BLaER1 treated with 17β-estradiol and CSF1 and Interleukin-3, amounts not matched to agents 10 nM and 100 nM (cell line): ENCODE data around the gene PAX1.

Source experiments
- H3K27ac ChIP-seq, 11 experiments: shearing (Covaris generic); formaldehyde crosslinking; 2 replicates each; pipeline ENCODE4 v1.8.1; 2022
- H3K27me3 ChIP-seq, 11 experiments: shearing (Covaris generic); formaldehyde crosslinking; 2 replicates each; pipeline ENCODE4 v1.8.1; 2022
- H3K36me3 ChIP-seq, 11 experiments: shearing (Covaris generic); formaldehyde crosslinking; 2 replicates each; pipeline ENCODE4 v1.8.1; 2022
- H3K4me1 ChIP-seq, 10 experiments: shearing (Covaris generic); formaldehyde crosslinking; 2 replicates each; pipeline ENCODE4 v1.8.1; 2022
- H3K4me2 ChIP-seq, 11 experiments: shearing (Covaris generic); formaldehyde crosslinking; 2 replicates each; pipeline ENCODE4 v1.8.1; 2022
- H3K4me3 ChIP-seq, 10 experiments: shearing (Covaris generic); formaldehyde crosslinking; 2 replicates each; pipeline ENCODE4 v1.8.1; 2022
- H3K9ac ChIP-seq, 11 experiments: shearing (Covaris generic); formaldehyde crosslinking; 2 replicates each; pipeline ENCODE4 v1.8.1; 2022
- H3K9me3 ChIP-seq, 11 experiments: shearing (Covaris generic); formaldehyde crosslinking; replicated peaks in 1 of 11; 2 replicates each; pipeline ENCODE4 v1.8.1; 2022
- H4K20me1 ChIP-seq, 11 experiments: shearing (Covaris generic); formaldehyde crosslinking; 2 replicates each; pipeline ENCODE4 v1.8.1; 2022
- Cebpa-rat ChIP-seq, 11 experiments: shearing (Covaris generic); IDR thresholded peaks; 2 replicates each; pipeline ENCODE4 v1.8.1; 2022

Gene PAX1

DNA sequence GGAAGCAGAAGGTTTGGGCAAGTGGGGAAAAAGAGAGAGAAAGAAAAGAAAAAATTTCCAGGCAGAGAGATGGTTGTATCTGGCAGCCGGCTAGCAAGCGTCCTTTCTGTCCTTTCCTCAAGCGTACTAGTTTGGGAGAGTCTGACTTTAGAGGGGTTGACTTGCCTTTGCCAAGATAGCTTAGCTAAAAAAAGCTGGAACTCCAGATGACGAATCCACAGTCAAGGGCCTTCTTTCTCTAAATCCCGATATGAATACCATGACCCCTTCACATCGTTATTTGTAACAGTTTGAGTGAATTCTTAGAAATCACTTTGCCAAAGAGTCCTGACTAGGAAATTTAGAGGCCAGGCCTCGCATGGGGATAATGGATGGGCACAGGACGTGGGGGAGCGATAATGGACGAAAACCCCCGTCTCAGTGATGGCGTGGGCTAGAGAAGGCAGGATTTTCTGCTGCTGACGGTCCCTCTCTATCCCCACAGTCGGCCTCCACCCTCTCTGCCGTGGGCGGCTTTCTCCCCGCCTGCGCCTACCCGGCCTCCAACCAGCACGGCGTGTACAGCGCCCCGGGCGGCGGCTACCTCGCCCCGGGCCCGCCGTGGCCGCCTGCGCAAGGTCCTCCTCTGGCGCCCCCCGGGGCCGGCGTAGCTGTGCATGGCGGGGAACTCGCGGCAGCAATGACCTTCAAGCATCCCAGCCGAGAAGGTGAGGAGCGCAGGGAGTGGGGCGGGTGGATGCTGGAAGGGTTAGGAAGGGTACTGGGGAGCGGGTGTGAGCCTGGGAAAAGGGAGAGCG lies 3.5 kb downstream of the PAX1 start:
- no peak for TF ChIP-seq Cebpa-rat (IDR thresholded peaks at IDR 0.05)
- H3K27me3 ChIP-seq = peaks cover 74 to 97% (median 88%) of the 10 kb centered on the region in 11 experiments

DNA sequence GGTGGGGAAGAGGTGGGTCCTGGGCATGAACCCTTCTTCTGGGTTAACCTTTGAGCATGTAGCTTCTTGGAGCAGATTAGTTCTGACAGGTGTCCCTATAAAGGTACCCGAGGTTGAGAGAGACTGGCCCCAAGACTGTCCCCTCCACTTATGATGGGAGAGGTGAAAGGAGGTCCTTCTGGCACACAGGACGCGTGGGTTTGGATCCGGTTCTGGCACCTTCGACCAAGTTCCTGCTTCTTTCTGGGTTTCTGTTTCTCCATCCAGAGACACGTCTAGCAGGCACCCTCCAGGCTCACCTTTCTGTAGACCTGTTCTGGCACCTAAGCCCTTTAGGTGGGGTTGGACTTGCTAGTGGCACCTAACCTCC lies 4.1 kb downstream of the PAX1 start:
- H3K36me3 ChIP-seq = no peaks in the 10 kb centered on the region
- H3K27me3 ChIP-seq = peaks cover 80 to 97% (median 90%) of the 10 kb centered on the region in 11 experiments
- H3K4me1 ChIP-seq = no peaks in the 10 kb centered on the region
- no peak overlapping the region for H3K9ac ChIP-seq
- H3K9me3 ChIP-seq = peaks cover 58 to 66% (median 62%) of the 10 kb centered on the region in 11 experiments
- no peaks in the 10 kb centered on the region; a peak in 2 of 22 replicates for H4K20me1 ChIP-seq
- no peak for TF ChIP-seq Cebpa-rat (IDR thresholded peaks at IDR 0.05)
- H3K27ac ChIP-seq = no peak overlapping the region
- no peak overlapping the region for H3K4me2 ChIP-seq
- no peak overlapping the region for H3K4me3 ChIP-seq

More for the DNA sequence above, 3.5 kb downstream of the PAX1 start:
- Histone ChIP-seq H3K4me3 (no peak overlapping the region), H3K4me1 (no peaks in the 10 kb centered on the region), H3K4me2 (no peak overlapping the region), H4K20me1 (no peaks in the 10 kb centered on the region; a peak in 1 of 22 replicates), H3K9me3 (peaks cover 58 to 66% (median 62%) of the 10 kb centered on the region in 11 experiments), H3K27ac (no peak overlapping the region), H3K9ac (no peak overlapping the region), H3K36me3 (no peaks in the 10 kb centered on the region)

DNA sequence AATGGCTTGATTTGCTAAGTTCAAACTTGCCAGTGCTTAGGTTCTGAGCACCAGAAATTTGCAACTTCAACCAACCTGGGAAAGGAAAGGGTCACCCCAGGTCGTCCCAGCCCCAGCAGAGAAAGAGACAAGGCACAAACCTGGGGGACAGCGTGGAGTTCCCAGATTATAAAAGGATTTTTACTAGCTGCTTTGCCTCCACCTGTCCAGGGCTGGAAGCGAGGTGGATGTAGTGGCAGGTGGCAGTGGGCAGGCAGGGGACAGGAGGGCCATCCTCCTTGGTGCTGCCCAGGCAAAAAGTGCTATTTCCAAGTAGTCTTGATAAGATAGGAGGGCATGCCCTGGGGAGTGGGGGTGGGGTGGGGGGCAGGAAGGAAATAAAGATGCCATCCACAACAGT lies 4.9 kb downstream of the PAX1 start:
- Histone ChIP-seq H3K9me3 (peaks cover 50 to 62% (median 57%) of the 10 kb centered on the region in 11 experiments), H3K4me2 (no peak overlapping the region), H4K20me1 (no peaks in the 10 kb centered on the region; a peak in 2 of 22 replicates), H3K27ac (no peak overlapping the region), H3K4me1 (no peaks in the 10 kb centered on the region), H3K36me3 (no peaks in the 10 kb centered on the region), H3K27me3 (peaks cover 88 to 99% (median 98%) of the 10 kb centered on the region in 11 experiments), H3K4me3 (no peak overlapping the region), H3K9ac (no peak overlapping the region)
- no peak for TF ChIP-seq Cebpa-rat (IDR thresholded peaks at IDR 0.05)

DNA sequence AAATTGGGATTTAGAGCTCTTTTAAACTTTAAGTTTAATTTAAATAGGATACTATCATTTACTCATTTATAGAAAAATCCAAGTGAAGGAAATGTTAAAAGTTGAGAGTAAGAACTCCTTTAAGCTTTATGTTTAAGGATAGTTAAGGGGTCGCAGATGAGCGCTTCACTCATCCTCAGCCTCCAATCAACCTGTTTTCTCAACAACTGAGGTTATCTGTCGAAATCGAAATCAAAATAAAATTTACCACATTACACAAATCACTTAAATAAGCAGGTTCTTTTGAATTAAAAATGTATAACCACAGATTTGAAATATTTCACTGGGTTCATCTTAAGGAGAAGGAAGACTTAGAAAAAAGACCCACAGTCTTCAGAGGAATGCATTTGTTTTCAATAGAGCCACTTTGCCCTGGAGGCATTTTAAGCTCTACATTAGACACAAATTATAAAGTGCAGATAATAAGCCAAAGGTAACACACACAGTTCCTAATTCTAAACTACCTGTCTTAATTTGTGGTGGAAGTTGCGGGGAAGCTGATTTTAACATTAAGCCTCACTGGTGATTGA lies 5.5 kb downstream of the PAX1 start:
- H3K4me3 ChIP-seq = no peak overlapping the region
- H3K27me3 ChIP-seq = peaks cover 94 to 100% (median 100%) of the 10 kb centered on the region in 11 experiments

DNA sequence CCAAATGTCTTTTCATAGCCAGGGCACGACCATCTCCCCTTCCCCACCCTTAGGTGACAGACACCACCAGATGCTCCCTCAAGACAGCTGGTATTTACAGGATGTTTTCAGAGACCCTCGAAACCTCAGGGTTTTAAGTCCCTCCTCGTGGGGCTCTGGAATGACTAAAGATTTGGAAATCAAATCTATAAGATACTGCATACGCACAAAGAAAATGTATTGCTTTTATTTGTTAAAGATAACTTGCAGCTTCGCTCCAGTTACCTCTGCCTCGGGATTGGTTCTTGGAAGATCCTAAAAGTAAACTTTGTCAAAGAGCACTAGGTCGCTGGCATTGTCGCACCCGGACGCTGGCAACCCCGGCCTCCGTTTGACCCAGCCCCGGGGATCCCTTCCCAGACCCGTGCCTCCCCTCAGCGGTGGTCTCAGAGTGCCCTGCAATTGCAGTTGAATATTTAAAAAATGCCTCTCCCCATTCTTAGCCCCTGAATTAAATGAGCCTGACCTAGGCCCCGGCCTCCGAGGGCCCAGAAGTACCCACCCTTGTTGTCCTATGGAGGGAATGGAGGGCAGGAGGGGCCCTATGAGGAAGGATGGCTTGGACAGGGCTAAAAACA lies 7.1 kb downstream of the PAX1 start:
- no peak overlapping the region for H3K4me2 ChIP-seq
- H3K4me3 ChIP-seq = no peak overlapping the region
- no peaks in the 10 kb centered on the region for H3K36me3 ChIP-seq
- peaks cover 28 to 40% (median 35%) of the 10 kb centered on the region in 11 experiments; a peak in 21 of 22 replicates for H3K9me3 ChIP-seq
- H3K27me3 ChIP-seq = peaks cover 92 to 100% (median 99%) of the 10 kb centered on the region in 11 experiments
- no peaks in the 10 kb centered on the region for H3K4me1 ChIP-seq
- no peaks in the 10 kb centered on the region; a peak in 4 of 22 replicates for H4K20me1 ChIP-seq
- TF ChIP-seq Cebpa-rat (IDR thresholded peaks at IDR 0.05) = no peak
- H3K9ac ChIP-seq = no peak overlapping the region
- no peak overlapping the region for H3K27ac ChIP-seq

More for the DNA sequence above, 5.5 kb downstream of the PAX1 start:
- no peak overlapping the region for H3K27ac ChIP-seq
- H3K9me3 ChIP-seq = peaks cover 44 to 56% (median 51%) of the 10 kb centered on the region in 11 experiments
- no peaks in the 10 kb centered on the region for H3K4me1 ChIP-seq
- H3K9ac ChIP-seq = no peak overlapping the region
- no peak overlapping the region for H3K4me2 ChIP-seq
- no peak for TF ChIP-seq Cebpa-rat (IDR thresholded peaks at IDR 0.05)
- no peaks in the 10 kb centered on the region for H3K36me3 ChIP-seq
- no peaks in the 10 kb centered on the region; a peak in 3 of 22 replicates for H4K20me1 ChIP-seq

DNA sequence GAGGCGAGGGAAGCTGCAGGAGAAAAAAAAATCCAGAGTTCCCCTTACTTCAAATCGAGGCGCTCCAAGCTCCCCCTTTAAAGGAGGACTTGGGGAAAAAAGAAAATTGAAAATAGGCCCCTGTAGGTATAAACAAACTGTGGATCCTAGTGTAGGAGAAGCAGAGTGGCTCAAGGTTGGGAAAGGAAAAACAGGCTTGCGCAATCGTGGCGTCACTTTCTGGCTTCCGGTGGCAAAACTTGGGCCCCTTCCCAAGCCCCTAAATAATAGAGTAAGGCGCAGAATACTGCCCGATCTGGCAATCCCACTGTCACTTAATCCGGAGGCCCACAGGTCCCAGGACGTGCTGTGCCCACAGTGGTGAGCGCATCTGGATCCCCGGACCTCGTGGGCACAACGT lies 8.0 kb downstream of the PAX1 start:
- no peaks in the 10 kb centered on the region for H3K4me1 ChIP-seq
- H3K4me2 ChIP-seq = no peak overlapping the region
- H3K27me3 ChIP-seq = peaks cover 83 to 100% (median 94%) of the 10 kb centered on the region in 11 experiments
- peak in 6 of 11 experiments; percentile 13 to 83 (median 55); a peak in 7 of 22 replicates for TF ChIP-seq Cebpa-rat (IDR thresholded peaks at IDR 0.05)
- H4K20me1 ChIP-seq = no peaks in the 10 kb centered on the region; a peak in 4 of 22 replicates
- peaks cover 19 to 31% (median 26%) of the 10 kb centered on the region in 11 experiments; a peak in 21 of 22 replicates for H3K9me3 ChIP-seq
- no peaks in the 10 kb centered on the region for H3K36me3 ChIP-seq
- no peak overlapping the region for H3K4me3 ChIP-seq
- H3K9ac ChIP-seq = no peak overlapping the region
- H3K27ac ChIP-seq = no peak overlapping the region

DNA sequence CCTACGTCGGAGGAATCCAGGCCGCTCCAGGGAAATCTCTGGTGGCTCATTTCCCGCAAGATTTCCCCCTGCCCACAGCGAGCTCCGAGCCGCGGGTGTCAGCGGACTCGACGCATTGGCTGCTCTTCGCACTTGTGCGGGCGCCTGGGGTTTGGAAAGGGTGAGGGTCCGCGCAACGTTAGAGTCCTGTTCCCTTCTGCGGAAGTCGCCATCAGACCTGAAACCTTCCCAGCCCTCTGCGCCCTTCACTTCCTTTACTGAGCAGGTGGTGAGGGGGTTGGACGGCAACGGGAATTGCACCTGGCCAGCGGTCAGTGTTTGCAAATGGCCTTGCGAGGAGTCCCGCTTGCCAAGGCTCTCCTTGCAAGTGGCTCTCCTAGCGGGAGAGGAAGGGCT lies 8.4 kb downstream of the PAX1 start:
- Histone ChIP-seq H3K4me3 (no peak overlapping the region), H3K4me2 (no peak overlapping the region), H4K20me1 (no peaks in the 10 kb centered on the region; a peak in 3 of 22 replicates), H3K27me3 (peaks cover 78 to 96% (median 90%) of the 10 kb centered on the region in 11 experiments), H3K4me1 (no peaks in the 10 kb centered on the region), H3K36me3 (no peaks in the 10 kb centered on the region), H3K9ac (no peak overlapping the region), H3K27ac (no peak overlapping the region), H3K9me3 (peaks cover 15 to 27% (median 22%) of the 10 kb centered on the region in 11 experiments; a peak in 21 of 22 replicates)
- TF ChIP-seq Cebpa-rat (IDR thresholded peaks at IDR 0.05) = no peak; a peak in 2 of 22 replicates

DNA sequence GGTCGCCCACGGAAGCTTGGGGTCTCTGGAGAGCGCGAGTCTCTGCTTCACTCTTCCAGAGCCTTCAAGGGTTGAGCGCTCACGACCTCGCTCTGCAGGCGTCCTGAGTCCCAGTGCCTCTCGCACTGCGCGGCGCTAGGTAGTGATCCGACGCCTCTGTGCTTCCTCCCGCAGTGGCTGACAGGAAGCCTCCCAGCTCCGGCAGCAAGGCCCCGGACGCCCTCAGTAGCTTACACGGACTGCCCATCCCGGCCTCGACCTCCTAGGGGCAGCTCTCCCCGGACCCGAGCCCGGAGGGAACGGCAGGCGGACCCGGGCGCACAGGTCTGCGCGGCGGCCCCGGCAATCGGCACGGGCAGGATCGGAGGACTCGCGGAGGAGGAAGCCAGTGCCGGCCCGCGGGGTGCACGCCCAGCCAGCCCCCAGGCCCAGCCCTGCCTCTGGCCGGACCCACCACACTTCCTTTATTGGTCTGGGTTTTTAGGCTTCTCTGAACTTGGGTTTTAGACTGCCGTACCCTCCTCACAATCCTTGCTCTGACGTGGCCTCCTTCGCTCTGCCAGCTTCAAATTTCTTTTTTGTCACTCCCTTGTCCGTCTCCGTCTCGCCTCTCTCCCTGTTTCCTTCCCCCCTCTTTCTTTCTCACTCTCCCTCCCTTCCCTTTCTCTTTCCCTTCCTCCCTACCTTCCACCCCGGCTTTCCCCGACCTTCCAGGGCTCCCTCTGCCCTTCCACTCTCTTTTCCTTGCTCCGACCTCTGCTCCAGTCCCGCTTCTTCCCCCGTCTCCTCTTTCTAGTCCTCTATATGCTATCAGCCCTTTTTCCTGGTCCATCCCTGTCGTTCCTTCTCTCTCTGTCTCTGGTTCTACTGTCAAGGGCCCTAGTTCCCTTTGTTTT lies 9.1 kb downstream of the PAX1 start:
- H3K4me2 ChIP-seq = no peak overlapping the region
- H3K4me3 ChIP-seq = no peak overlapping the region
- no peak for TF ChIP-seq Cebpa-rat (IDR thresholded peaks at IDR 0.05)
- no peaks in the 10 kb centered on the region; a peak in 3 of 22 replicates for H4K20me1 ChIP-seq
- H3K27ac ChIP-seq = no peak overlapping the region
- no peaks in the 10 kb centered on the region for H3K4me1 ChIP-seq
- no peak overlapping the region for H3K9ac ChIP-seq
- peaks cover 72 to 90% (median 83%) of the 10 kb centered on the region in 11 experiments for H3K27me3 ChIP-seq
- no peaks in the 10 kb centered on the region for H3K36me3 ChIP-seq
- peaks cover 11 to 20% (median 15%) of the 10 kb centered on the region in 11 experiments; a peak in 20 of 22 replicates for H3K9me3 ChIP-seq
